Measurements from ENCODE around the gene NUP205.

Gene NUP205

DNA sequence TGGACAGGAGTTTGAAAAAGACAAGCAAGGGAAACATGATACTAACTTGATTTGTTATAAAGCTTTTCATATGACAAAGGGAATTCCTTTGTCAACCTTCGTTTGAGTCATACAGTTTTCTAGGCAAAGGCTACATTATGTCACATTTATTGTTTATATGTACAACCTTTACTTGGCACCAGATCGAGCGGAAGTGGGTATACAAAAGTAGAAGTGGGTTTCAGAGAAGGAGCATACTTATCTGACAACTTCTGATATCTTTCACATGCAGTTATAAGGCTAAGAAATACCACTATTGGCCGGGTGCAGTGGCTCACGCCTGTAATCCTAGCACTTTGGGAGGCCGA lies 115.6 kb downstream of the NUP205 start:
- peak; percentile 78 for DNase-seq (ENCODE audit: low read depth)
- TF ChIP-seq, protein P1, sequence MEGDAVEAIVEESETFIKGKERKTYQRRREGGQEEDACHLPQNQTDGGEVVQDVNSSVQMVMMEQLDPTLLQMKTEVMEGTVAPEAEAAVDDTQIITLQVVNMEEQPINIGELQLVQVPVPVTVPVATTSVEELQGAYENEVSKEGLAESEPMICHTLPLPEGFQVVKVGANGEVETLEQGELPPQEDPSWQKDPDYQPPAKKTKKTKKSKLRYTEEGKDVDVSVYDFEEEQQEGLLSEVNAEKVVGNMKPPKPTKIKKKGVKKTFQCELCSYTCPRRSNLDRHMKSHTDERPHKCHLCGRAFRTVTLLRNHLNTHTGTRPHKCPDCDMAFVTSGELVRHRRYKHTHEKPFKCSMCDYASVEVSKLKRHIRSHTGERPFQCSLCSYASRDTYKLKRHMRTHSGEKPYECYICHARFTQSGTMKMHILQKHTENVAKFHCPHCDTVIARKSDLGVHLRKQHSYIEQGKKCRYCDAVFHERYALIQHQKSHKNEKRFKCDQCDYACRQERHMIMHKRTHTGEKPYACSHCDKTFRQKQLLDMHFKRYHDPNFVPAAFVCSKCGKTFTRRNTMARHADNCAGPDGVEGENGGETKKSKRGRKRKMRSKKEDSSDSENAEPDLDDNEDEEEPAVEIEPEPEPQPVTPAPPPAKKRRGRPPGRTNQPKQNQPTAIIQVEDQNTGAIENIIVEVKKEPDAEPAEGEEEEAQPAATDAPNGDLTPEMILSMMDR (IDR thresholded peaks at IDR 0.05; ENCODE audit: low read length, missing control alignments): no peak
- H3K4me3 ChIP-seq (replicated peaks; ENCODE audit: low read depth, low read length): no peak overlapping the region

DNA sequence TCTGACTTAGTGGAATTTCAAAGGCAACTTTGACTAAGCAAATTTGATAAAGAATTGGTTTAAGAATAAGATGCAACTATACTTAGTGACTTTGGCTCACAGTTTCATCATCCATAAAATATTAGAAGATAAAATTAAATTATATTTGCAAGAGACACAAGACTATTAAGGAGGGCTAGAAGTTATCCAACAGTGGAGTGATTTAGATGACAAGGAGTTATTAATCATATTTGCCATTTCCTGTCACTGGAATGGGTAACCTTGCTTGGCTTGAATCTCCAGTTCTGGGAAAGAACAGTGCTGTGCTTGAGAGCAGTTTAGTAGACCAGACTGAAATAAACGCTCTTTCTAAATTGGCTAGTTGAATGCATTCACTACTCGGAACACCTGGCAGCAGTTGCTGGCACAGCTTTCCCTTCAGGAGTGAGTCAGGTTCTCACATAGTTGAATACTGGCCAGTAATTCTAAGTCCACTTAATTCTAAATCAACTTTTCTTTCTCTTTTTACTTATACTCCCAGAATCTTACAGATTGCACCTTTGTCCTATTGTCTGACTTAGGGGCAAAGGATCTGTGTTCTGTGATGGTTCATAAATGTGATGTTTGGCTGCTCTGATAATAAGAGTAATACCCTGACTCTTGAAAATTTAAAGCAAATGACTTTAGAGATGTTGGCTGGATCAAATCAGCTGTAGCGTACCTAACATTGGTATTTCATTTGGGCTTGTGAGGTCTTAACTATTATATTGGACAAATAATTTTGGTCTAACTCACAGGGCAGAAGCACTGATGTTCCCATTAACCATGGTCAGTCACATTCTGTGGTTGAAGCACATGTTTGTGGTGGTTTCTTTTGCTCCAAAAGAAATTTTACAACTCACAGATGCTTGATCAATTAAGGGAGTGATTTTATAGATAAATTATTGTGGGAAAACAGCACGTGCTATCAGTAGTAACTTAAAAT lies 121.2 kb downstream of the NUP205 start:
- TF ChIP-seq, protein P1 (IDR thresholded peaks at IDR 0.05; ENCODE audit: low read length, missing control alignments): no peak
- no peak overlapping the region for H3K4me3 ChIP-seq (replicated peaks; ENCODE audit: low read depth, low read length)
- peak; percentile 70 for DNase-seq (ENCODE audit: low read depth)

DNA sequence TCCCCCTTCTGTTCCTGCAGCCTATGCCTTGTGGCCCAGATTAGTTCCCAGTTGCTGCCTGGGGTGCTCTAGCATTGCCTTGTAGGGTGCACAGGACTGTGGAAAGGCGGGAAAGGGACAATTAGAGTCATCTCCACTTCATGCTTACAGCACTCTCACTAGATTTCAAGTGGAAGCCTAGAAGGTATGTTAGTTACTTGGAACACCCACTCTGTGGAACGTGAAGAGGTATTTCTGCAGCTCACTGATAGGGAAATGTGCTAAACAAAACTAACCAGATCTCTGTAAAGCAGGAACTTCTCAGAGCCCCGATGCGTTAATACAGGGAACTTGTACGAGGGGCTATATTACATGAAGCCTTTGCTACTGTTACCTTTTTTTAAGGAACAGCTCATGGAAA lies 124.0 kb downstream of the NUP205 start:
- TF ChIP-seq, protein P1 (IDR thresholded peaks at IDR 0.05; ENCODE audit: low read length, missing control alignments): no peak
- no peak overlapping the region for H3K4me3 ChIP-seq (replicated peaks; ENCODE audit: low read depth, low read length)
- no peak for DNase-seq (ENCODE audit: low read depth)

DNA sequence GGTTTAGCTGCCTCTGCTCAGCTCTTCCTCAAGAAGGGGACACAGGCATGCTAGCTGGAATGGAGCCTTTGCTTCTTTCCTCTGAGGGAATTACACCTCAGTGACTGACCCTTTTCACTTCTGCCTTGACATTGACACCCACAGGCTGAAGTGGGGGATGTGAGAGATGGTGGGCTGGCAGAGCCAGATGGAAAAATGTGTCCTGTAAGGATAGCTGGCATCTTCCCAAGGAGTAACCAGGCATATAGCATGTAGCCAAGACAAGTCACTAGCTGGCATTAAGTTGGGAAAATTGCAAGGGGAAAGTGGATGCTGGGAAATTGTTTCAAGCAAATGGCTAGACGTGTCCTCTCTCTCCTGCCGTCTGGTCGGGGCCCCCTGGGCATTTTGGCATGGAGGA lies 124.5 kb downstream of the NUP205 start:
- TF ChIP-seq, protein P1 (IDR thresholded peaks at IDR 0.05; ENCODE audit: low read length, missing control alignments): no peak
- DNase-seq (ENCODE audit: low read depth): no peak
- H3K4me3 ChIP-seq (replicated peaks; ENCODE audit: low read depth, low read length): no peak overlapping the region

DNA sequence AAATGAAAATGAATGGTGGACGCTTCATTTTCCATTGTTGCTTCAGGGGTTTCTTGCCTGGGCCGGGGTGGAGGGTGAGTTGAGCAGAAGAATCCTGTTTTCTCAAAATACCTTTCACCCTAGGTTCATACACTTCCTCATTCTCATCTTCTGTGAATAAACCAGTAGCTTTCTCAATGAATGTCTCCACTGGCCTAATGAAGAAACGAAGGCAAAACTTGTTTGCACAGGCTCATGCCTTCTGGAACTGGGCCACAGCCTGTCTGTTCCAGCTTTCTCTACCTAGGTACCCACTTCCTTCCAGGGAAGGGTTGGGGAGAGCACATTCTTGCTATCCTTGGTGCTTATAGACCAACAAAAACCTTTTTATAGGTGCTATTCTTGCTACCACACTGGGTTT lies 125.9 kb downstream of the NUP205 start:
- TF ChIP-seq, protein P1 (IDR thresholded peaks at IDR 0.05; ENCODE audit: low read length, missing control alignments): no peak
- no peak for DNase-seq (ENCODE audit: low read depth)
- no peak overlapping the region for H3K4me3 ChIP-seq (replicated peaks; ENCODE audit: low read depth, low read length)

DNA sequence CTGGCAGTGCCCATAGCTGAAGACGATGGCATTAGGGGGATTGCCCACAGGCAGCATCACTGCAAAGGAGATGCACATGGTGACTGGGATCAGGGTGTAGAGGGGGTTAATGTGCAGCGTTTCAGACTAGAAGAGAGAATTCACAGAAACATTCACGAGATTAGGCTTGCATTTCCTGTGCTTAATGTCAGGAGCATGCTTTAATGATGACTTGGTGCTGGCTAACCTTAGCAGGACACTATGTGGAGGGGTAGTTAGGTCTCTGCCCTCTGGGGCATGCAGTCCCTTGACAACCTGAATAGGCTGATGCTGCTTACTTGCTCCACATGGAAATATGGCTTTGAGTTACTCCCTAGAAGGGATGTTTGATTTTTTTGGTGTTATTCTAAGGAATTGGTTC lies 126.4 kb downstream of the NUP205 start:
- TF ChIP-seq, protein P1 (IDR thresholded peaks at IDR 0.05; ENCODE audit: low read length, missing control alignments): no peak
- peak; percentile 55 for DNase-seq (ENCODE audit: low read depth)
- H3K4me3 ChIP-seq (replicated peaks; ENCODE audit: low read depth, low read length): no peak overlapping the region

DNA sequence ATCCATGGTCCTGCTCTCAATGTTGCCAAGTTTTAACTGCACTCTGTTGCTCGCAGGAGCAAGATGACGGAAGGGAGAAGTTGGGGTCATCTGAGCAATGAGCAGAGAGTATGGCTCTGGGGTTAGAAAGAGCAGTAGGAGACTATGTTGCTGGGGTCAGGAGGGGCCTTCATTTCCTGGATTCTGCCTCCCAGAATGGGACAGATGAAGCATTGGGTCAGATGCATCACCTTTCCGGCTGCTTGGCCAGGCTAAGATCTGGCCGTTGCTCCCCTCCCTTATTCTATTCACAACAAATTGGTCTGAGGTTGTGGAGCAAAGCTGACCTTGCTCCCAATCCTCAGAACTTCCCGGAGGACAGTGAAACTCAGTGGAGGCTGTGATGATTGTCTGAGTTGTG lies 127.0 kb downstream of the NUP205 start:
- TF ChIP-seq, protein P1 (IDR thresholded peaks at IDR 0.05; ENCODE audit: low read length, missing control alignments): no peak
- no peak for DNase-seq (ENCODE audit: low read depth)
- no peak overlapping the region for H3K4me3 ChIP-seq (replicated peaks; ENCODE audit: low read depth, low read length)
